H9 (cell line): ENCODE data around the gene FOXQ1. TPM values are rescaled to one million over a fixed set of nuclear protein-coding genes. Genes with fewer than 3 reads are reported as not detected.
A peak's percentile ranks its signal among the peaks of the same experiment; 100 is the strongest.

Source experiments
- DNase-seq: peaks from one replicate; pipeline ENCODE4 v3.0.0-alpha.2; 2017
- H2AFZ ChIP-seq: one replicate; pipeline ENCODE4 v1.6.1; 2013; ENCODE audit warnings: mild to moderate bottlenecking, low read length, control low read depth, moderate library complexity
- H2AK5ac ChIP-seq: 2 replicates; pipeline ENCODE4 v1.6.1; 2013; ENCODE audit warnings: low read length, control low read depth, mixed read lengths; ENCODE audit not compliant: insufficient read length
- H2BK120ac ChIP-seq: one replicate; pipeline ENCODE4 v1.6.1; 2013; ENCODE audit warnings: low read depth, mild to moderate bottlenecking, low read length, control low read depth, inconsistent platforms; ENCODE audit not compliant: poor library complexity, severe bottlenecking
- H2BK12ac ChIP-seq: 2 replicates; pipeline ENCODE4 v1.6.1; 2013; ENCODE audit warnings: low read length, control low read depth, mixed read lengths, low read depth; ENCODE audit not compliant: insufficient read length
- H2BK15ac ChIP-seq: 2 replicates; pipeline ENCODE4 v1.6.1; 2013; ENCODE audit warnings: low read depth, low read length, control low read depth
- H2BK20ac ChIP-seq: one replicate; pipeline ENCODE4 v1.6.1; 2013; ENCODE audit warnings: low read depth, mild to moderate bottlenecking, low read length, control low read depth, inconsistent platforms; ENCODE audit not compliant: poor library complexity, severe bottlenecking
- H2BK5ac ChIP-seq: 2 replicates; pipeline ENCODE4 v1.6.1; 2013; ENCODE audit warnings: low read length, control low read depth, mixed read lengths; ENCODE audit not compliant: insufficient read length
- H3K14ac ChIP-seq: 2 replicates; pipeline ENCODE4 v1.6.1; 2013; ENCODE audit warnings: low read length, control low read depth; ENCODE audit not compliant: insufficient read depth
- H3K18ac ChIP-seq: 2 replicates; pipeline ENCODE4 v1.6.1; 2013; ENCODE audit warnings: low read depth, mild to moderate bottlenecking, mixed read lengths, low read length, control low read depth; ENCODE audit not compliant: insufficient read length
- H3K23ac ChIP-seq: 2 replicates; pipeline ENCODE4 v1.6.1; 2013; ENCODE audit warnings: low read length, control low read depth, mixed read lengths, low read depth; ENCODE audit not compliant: insufficient read length
- H3K23me2 ChIP-seq: 2 replicates; pipeline ENCODE4 v1.6.1; 2013; ENCODE audit warnings: low read depth, mild to moderate bottlenecking, mixed read lengths, low read length, control low read depth; ENCODE audit not compliant: insufficient read length, poor library complexity, severe bottlenecking
- H3K27ac ChIP-seq: 2 replicates; pipeline ENCODE4 v1.5.1; 2013; ENCODE audit warnings: low read length, control low read depth, mixed read lengths, low read depth; ENCODE audit not compliant: insufficient read length
- H3K27me3 ChIP-seq: 2 replicates; pipeline ENCODE4 v1.6.1; 2013; ENCODE audit warnings: low read length, control low read depth, inconsistent platforms; ENCODE audit not compliant: insufficient read depth
- H3K4ac ChIP-seq: 2 replicates; pipeline ENCODE4 v1.6.1; 2013; ENCODE audit warnings: low read depth, mild to moderate bottlenecking, control low read depth, inconsistent platforms, low read length, moderate library complexity
- H3K4me1 ChIP-seq: 2 replicates; pipeline ENCODE4 v1.6.1; 2013; ENCODE audit warnings: low read length, control low read depth, inconsistent platforms; ENCODE audit not compliant: insufficient read depth
- H3K4me2 ChIP-seq: 2 replicates; pipeline ENCODE4 v1.6.1; 2013; ENCODE audit warnings: low read length, control low read depth, mixed read lengths; ENCODE audit not compliant: insufficient read length, insufficient read depth
- H3K56ac ChIP-seq: 2 replicates; pipeline ENCODE4 v1.6.1; 2013; ENCODE audit warnings: low read depth, mild to moderate bottlenecking, mixed read lengths, low read length, control low read depth; ENCODE audit not compliant: insufficient read length
- H3K79me1 ChIP-seq: 2 replicates; pipeline ENCODE4 v1.6.1; 2013; ENCODE audit warnings: low read depth, mild to moderate bottlenecking, moderate library complexity, low read length, control low read depth, inconsistent platforms; ENCODE audit not compliant: insufficient read depth, poor library complexity, severe bottlenecking
- H3K79me2 ChIP-seq: 2 replicates; pipeline ENCODE4 v1.6.1; 2013; ENCODE audit warnings: low read length, control low read depth, inconsistent platforms; ENCODE audit not compliant: insufficient read depth
- H3K9ac ChIP-seq: 2 replicates; pipeline ENCODE4 v1.6.1; 2013; ENCODE audit warnings: low read length, control low read depth, mixed read lengths; ENCODE audit not compliant: insufficient read length; ENCODE audit errors: extremely low read depth
- H3K9me3 ChIP-seq: one replicate; pipeline ENCODE4 v1.6.1; 2013; ENCODE audit warnings: low read depth, low read length, inconsistent platforms; ENCODE audit not compliant: control insufficient read depth
- H3T11ph ChIP-seq: one replicate; pipeline ENCODE4 v1.6.1; 2013; ENCODE audit warnings: mild to moderate bottlenecking, low read length, control low read depth, inconsistent platforms
- H4K20me1 ChIP-seq: one replicate; pipeline ENCODE4 v1.6.1; 2013; ENCODE audit not compliant: control insufficient read depth, insufficient read length, insufficient read depth
- H4K5ac ChIP-seq: 2 replicates; pipeline ENCODE4 v1.6.1; 2013; ENCODE audit warnings: low read depth, mild to moderate bottlenecking, mixed read lengths, low read length, control low read depth; ENCODE audit not compliant: insufficient read length
- H4K8ac ChIP-seq: replicated peaks from 2 replicates; pipeline ENCODE4 v1.6.1; 2013; ENCODE audit warnings: low read length, control low read depth, mixed read lengths, low read depth; ENCODE audit not compliant: insufficient read length
- H4K91ac ChIP-seq: 2 replicates; pipeline ENCODE4 v1.6.1; 2013; ENCODE audit warnings: low read depth, mild to moderate bottlenecking, moderate library complexity, mixed read lengths, low read length, control low read depth; ENCODE audit not compliant: insufficient read length
- H3K27ac Mint-ChIP-seq, 3 experiments: 2 replicates in 2 of 3; 3 replicates in 1 of 3; pipeline ENCODE4 v1.8.0; 2020 to 2021; ENCODE audit warnings: mixed read lengths in 3 of 3, mild to moderate bottlenecking in 1 of 3, moderate library complexity in 1 of 3
- H3K27me3 Mint-ChIP-seq: 2 replicates; pipeline ENCODE4 v1.8.0; 2021; ENCODE audit warnings: low read depth, mild to moderate bottlenecking, moderate library complexity, mixed read lengths
- H3K36me3 Mint-ChIP-seq, 3 experiments: 2 replicates in 2 of 3; 3 replicates in 1 of 3; pipeline ENCODE4 v1.8.0; 2020 to 2021; ENCODE audit warnings: low read depth in 3 of 3, mixed read lengths in 3 of 3; ENCODE audit not compliant: insufficient read depth in 1 of 3
- H3K4me1 Mint-ChIP-seq, 2 experiments: 2 replicates each; pipeline ENCODE4 v1.8.0; 2020; ENCODE audit warnings: mixed read lengths in 2 of 2
- H3K4me3 Mint-ChIP-seq, 2 experiments: 2 replicates in 1 of 2; 3 replicates in 1 of 2; pipeline ENCODE4 v1.8.0; 2020 to 2021; ENCODE audit warnings: mild to moderate bottlenecking in 2 of 2, mixed read lengths in 2 of 2, moderate library complexity in 1 of 2
- H3K9me3 Mint-ChIP-seq, 2 experiments: 2 replicates in 1 of 2; 3 replicates in 1 of 2; pipeline ENCODE4 v1.8.0; 2020; ENCODE audit warnings: mild to moderate bottlenecking in 2 of 2, mixed read lengths in 2 of 2, moderate library complexity in 1 of 2
- WGBS: extraction: QIAGEN DNeasy Blood & Tissue Kit; methylation state at CpG from one replicate; pipeline ENCODE4 v1.1.7; 2013; ENCODE audit warnings: missing lambda C conversion rate, low lambda C conversion rate, mixed read lengths; ENCODE audit not compliant: insufficient read length; ENCODE audit errors: extremely low coverage; 5-methylcytosine and 5-hydroxymethylcytosine counted together
- total RNA-seq: library from RNA; stranded (reverse); gene quantifications from 2 replicates; pipeline ENCODE4 v1.2.1, GENCODE V29; 2021
- TF ChIP-seq, protein P1 (sequence below): fragments of 200-600 bp; sonication (generic); conservative IDR thresholded peaks from 3 replicates; pipeline ENCODE4 v1.8.0; 2021; ENCODE audit warnings: antibody characterized with exemption, mild to moderate bottlenecking

FOXQ1 gene
- total RNA-seq, 1 experiment from 2014 or later, result 0.15 TPM

DNA sequence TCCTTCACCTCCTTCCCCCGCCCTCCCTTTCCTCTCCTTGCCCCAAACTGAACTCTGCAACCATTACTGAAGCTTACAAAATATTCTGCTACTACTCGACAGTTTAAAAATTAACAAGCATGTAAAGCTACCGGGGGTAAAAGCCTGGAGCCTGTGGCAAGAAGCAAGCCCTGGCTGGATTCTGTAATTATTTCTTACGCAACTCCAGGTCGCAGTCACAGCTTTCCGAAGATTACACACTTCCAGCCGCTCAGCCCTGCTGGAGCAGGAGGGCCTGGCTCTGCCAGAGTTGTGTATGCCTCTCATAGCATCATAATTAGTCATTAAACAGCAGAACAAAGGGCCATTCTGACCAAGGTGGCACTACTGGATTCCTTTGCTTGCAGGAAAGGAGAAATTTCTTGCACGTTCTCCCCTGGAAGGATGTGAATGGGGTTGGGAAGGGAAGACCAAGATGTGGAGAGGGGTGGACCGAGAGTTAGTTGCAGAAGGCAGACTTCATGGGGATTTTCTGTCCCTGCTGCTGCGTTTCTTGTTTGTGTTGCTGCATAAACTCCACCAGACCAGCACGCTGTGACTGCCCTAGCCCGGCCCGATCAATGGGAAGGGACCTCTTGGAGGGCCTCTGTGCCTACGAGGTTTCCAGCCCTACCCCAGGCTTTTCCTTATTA is 23.6 kb downstream of the FOXQ1 start:
- H3K4me1 Mint-ChIP-seq, result peaks cover 14 to 22% of the 10 kb centered on the region in 2 experiments
- H2BK20ac ChIP-seq, result no peak overlapping the region
- no peak overlapping the region for H3K27ac Mint-ChIP-seq
- H3K56ac ChIP-seq, result no peak overlapping the region
- H2BK120ac ChIP-seq, result no peak overlapping the region
- no peak overlapping the region for H3K23ac ChIP-seq
- WGBS, result no CpG with 5 or more reads among the region's 14 CpGs
- no peak overlapping the region for H2BK15ac ChIP-seq
- no peaks in the 10 kb centered on the region; the same call in 1 of the 2 replicates for H3K4me1 ChIP-seq
- H2AFZ ChIP-seq, result no peak overlapping the region
- H3K4me3 Mint-ChIP-seq, result no peak overlapping the region
- no peak overlapping the region for H2BK12ac ChIP-seq
- no peaks in the 10 kb centered on the region; the same call in 1 of the 2 replicates for H3K27me3 ChIP-seq
- TF ChIP-seq, protein P1, sequence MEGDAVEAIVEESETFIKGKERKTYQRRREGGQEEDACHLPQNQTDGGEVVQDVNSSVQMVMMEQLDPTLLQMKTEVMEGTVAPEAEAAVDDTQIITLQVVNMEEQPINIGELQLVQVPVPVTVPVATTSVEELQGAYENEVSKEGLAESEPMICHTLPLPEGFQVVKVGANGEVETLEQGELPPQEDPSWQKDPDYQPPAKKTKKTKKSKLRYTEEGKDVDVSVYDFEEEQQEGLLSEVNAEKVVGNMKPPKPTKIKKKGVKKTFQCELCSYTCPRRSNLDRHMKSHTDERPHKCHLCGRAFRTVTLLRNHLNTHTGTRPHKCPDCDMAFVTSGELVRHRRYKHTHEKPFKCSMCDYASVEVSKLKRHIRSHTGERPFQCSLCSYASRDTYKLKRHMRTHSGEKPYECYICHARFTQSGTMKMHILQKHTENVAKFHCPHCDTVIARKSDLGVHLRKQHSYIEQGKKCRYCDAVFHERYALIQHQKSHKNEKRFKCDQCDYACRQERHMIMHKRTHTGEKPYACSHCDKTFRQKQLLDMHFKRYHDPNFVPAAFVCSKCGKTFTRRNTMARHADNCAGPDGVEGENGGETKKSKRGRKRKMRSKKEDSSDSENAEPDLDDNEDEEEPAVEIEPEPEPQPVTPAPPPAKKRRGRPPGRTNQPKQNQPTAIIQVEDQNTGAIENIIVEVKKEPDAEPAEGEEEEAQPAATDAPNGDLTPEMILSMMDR, result no peak
- H4K8ac ChIP-seq, result no peak overlapping the region
- no peak overlapping the region for H3K27ac ChIP-seq
- peaks cover 11% of the 10 kb centered on the region in 2 experiments; a peak in 4 of 5 replicates for H3K9me3 Mint-ChIP-seq
- no peaks in the 10 kb centered on the region for H3K23me2 ChIP-seq
- no peak overlapping the region for H3K18ac ChIP-seq
- no peaks in the 10 kb centered on the region for H3K79me2 ChIP-seq
- H4K20me1 ChIP-seq, result no peaks in the 10 kb centered on the region
- H2AK5ac ChIP-seq, result no peak overlapping the region
- no peak overlapping the region for H3T11ph ChIP-seq
- H3K36me3 Mint-ChIP-seq, result peaks cover under 1 to 8% (median 3%) of the 10 kb centered on the region in 3 experiments; a peak in 6 of 7 replicates
- no peak overlapping the region for H3K9ac ChIP-seq
- H3K4me2 ChIP-seq, result no peak overlapping the region
- peak; percentile 33 for DNase-seq
- no peak overlapping the region for H4K5ac ChIP-seq
- H4K91ac ChIP-seq, result no peak overlapping the region
- no peaks in the 10 kb centered on the region for H3K9me3 ChIP-seq
- no peaks in the 10 kb centered on the region for H3K79me1 ChIP-seq
- no peak overlapping the region for H3K14ac ChIP-seq
- peaks cover 27% of the 10 kb centered on the region for H3K27me3 Mint-ChIP-seq
- H2BK5ac ChIP-seq, result no peak overlapping the region
- H3K4ac ChIP-seq, result no peak overlapping the region
